Fibroblast of pulmonary artery (primary cell): ENCODE results near the gene SUMO1.
"Not testable (repeated sequence)": the region's sequence is repeated elsewhere in the genome, so short reads cannot be mapped to it uniquely, and the experiment has no call there.

Experiments used
- DNase-seq: peaks from one replicate; pipeline ENCODE4 v3.0.0-alpha.2; 2010; ENCODE audit warnings: low read depth
- H3K4me3 ChIP-seq: replicated peaks from 2 replicates; pipeline ENCODE4 v1.5.1; 2011; ENCODE audit warnings: low read depth, mild to moderate bottlenecking, control low read depth, low read length, moderate library complexity
- TF ChIP-seq, protein P1 (sequence below): IDR thresholded peaks from 2 replicates; pipeline ENCODE4 v1.5.1; 2011; ENCODE audit warnings: mild to moderate bottlenecking, control low read depth, low read length, inconsistent platforms; ENCODE audit errors: missing control alignments

SUMO1 gene

DNA sequence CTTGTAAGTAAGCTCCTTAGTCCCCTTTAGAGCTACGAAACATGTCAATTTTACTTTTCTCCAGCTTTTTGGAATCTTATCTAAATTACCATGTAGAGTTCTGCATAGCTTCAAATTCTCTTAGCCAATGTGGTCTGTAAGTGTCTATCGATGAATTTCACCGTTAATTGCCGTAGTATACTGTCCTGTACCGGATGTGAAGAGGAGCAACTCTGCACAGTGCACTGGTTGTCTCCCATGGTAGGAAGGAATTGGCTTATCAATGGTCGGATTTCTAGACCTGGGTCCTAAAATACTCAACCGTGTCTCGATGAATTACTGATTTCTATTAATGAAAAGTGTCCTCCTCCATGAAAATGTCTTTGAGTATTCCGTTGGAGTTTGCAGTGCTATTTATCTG is 29.1 kb upstream of the SUMO1 start:
- H3K4me3 ChIP-seq, result peak overlapping the region; percentile 87
- no peak for DNase-seq

DNA sequence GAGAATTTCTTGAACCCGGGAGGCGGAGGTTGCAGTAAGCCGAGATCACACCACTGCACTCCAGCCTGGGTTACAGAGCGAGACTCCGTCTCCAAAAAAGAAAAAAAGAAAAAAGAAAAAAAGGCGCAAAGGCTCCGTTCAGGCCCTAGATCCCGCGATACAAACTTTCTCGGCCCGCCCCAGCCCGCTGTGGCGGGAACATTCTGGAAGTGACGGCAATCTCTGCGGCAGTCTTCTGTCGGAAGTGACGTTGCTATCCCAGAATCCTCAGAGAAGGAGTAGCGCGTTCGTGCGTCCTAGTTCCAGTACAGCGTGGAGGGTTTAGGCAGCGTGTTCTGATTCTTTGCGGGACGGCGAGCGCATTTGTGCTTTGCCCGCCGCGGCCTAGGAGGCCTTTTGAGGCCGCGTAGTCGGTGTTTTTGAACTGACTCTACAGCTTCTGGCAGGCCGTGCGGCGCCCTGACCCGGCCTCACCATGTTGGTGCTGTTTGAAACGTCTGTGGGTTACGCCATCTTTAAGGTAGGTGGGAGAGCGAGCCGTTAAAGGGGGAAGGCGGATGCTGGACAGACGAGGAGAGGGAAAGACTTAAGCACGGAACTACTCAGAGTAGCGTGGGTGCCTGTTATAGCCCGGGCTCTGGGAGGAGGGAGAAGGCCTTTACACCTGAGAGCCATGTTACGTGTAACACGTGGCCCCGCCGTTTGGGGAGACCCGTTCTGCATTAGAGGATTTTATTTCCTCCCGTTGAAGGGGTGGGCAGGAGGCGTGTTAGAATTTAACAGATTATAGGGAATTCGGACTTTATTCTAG is 27.3 kb upstream of the SUMO1 start, which contains the start of gene NOP58:
Gene NOP58, plus strand, starts transcription at position 297 of the 811 bp plus-strand sequence. Its CDS starts 179 bp downstream, at position 476.
- DNase-seq, result peak; percentile 96
- TF ChIP-seq, protein P1, sequence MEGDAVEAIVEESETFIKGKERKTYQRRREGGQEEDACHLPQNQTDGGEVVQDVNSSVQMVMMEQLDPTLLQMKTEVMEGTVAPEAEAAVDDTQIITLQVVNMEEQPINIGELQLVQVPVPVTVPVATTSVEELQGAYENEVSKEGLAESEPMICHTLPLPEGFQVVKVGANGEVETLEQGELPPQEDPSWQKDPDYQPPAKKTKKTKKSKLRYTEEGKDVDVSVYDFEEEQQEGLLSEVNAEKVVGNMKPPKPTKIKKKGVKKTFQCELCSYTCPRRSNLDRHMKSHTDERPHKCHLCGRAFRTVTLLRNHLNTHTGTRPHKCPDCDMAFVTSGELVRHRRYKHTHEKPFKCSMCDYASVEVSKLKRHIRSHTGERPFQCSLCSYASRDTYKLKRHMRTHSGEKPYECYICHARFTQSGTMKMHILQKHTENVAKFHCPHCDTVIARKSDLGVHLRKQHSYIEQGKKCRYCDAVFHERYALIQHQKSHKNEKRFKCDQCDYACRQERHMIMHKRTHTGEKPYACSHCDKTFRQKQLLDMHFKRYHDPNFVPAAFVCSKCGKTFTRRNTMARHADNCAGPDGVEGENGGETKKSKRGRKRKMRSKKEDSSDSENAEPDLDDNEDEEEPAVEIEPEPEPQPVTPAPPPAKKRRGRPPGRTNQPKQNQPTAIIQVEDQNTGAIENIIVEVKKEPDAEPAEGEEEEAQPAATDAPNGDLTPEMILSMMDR, result no peak
- peak within 1 kb of the TSS; percentile 87 for H3K4me3 ChIP-seq

More for the DNA sequence above, 29.1 kb upstream of the SUMO1 start:
- TF ChIP-seq, protein P1, result no peak

DNA sequence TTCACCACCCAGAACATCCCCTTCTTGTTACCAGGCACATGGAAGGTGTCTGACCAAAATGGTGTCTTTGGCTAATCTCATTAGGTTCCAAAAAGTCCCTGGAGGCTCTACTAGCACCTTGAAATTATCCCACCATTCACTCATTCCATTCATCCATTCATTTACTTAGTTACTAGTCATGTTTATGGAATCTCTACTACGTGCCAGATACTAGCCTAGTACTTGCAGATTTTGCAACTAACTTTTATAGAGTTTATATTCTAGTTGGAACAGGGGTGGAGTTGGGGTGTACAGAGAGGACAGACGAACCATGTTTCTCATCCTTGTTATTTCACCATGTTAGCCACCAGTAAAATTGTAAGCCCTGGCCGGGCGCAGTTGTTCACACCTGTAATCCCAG is 23.1 kb upstream of the SUMO1 start:
- no peak for DNase-seq
- TF ChIP-seq, protein P1, result no peak
- H3K4me3 ChIP-seq, result no peak overlapping the region

DNA sequence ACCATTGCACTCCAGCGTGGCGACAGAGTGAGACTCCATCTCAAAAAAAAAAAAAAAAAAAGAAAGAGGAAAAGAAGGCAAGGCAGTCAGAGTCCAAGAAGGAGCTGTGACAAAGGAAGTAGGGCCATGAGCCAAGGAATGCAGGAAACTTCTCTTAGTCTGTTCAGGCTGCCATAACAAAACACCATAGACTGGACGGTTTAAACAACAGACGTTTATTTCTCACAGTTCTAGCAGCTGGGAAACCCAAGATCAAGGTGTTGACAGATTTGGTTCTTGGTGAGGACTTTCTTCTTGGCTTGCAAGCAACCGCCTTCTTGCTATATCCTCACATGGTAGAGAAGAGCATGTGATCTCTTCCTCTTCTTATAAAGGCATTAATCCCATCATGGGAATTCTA is 13.1 kb upstream of the SUMO1 start:
- TF ChIP-seq, protein P1, result no peak
- DNase-seq, result peak; percentile 81
- no peak overlapping the region for H3K4me3 ChIP-seq

DNA sequence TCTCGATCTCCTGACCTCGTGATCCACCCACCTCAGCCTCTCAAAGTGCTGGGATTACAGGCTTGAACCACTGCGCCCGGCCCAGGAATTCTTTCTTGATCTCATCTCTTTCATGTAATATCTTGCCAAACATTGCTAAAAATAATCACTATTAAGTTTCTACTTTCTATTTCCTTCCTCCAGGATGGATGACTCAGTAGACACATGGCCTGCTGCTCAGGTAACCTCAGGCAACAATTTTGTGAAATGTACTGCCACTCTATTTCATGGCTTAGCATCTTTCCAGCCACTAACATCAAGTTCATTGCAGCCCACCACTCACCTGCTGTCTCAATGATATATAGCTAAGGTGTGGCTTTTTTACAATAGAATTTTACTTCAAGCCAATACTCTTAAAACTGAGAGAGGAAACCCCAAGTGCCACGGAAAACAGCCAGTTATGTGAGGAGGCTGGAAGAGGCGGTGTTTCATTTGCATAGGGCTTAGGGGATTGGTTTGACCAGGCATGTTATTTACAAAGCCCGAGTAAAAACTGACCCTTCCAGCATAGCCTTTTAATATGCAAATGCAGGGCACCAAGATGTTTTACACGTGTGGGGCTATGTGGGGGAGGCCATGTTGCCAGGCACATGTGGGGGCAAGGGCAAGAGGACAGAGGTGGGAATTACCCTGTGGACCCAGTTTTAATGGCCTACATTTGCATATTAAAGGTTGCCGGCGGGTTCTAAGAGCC is 11.3 kb upstream of the SUMO1 start:
- H3K4me3 ChIP-seq, result no peak overlapping the region
- no peak for DNase-seq
- TF ChIP-seq, protein P1, result no peak

DNA sequence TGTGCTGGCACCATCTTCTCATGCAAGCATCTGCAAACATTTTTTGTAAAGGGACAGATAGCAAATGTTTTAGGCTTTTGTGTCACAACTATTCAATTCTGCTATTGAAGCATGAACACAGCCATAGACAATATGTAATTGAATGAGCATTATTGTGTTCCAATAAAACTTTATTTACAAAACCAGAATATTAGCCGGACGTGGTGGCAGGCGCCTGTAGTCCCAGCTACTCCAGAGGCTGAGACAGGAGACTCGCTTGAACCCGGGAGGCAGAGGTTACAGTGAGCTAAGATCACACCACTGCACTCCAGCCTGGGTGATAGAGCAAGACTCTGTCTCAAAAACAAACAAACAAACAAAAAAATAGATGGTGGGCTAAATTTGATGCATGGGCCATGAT is 9.3 kb upstream of the SUMO1 start:
- DNase-seq, H3K4me3 ChIP-seq: not testable (repeated sequence)

DNA sequence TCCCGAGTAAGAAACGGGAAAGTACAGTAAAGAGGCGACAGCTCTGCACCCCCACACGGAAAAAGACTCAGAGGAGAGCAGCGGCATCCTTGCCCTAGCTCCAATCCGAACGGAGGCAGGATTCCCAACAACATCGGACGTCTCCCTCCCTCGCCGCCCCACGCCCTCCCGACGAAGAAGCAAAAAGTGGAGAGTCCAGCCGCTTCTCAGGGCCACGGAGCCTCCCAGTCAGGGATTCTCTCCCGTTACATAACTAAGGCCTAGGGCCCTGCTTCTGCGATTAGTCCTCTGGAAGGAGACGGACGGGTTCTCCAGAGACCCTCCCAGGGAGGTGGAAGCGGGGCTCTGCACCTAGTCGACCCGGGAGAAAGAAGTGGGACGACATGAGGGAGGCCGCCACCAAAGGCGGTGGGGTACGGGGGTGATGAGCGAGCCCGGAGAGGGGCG is 587 bp downstream of the SUMO1 start:
- H3K4me3 ChIP-seq, result peak overlapping the region; percentile 97
- TF ChIP-seq, protein P1, result no peak
- DNase-seq, result peak; percentile 58
